PC-9 (cell line): ENCODE results near the gene PHYKPL. TPM values are rescaled to one million over a fixed set of nuclear protein-coding genes. Genes with fewer than 3 reads are reported as not detected.

Source experiments
- BruUV-seq: library from RNA; stranded (reverse); fragments of 400-500 nt; replicated peaks from 2 replicates; lab custom pipeline; 2021; lab: Mats Ljungman, UMichigan
- CTCF ChIA-PET: fragments of 300-600 bp; sonication (Branson Sonifier 250); formaldehyde crosslinking; loops from one replicate; lab custom pipeline; 2022; ENCODE audit warnings: antibody characterized with exemption; lab: Charles Lee
- POLR2A ChIA-PET: fragments of 300-600 bp; sonication (Branson Sonifier 250); formaldehyde crosslinking; loops from one replicate; lab custom pipeline; 2022; ENCODE audit warnings: antibody characterized with exemption; ENCODE audit not compliant: unreplicated experiment; lab: Charles Lee
- DNase-seq, 2 experiments: peaks; one replicate each; pipeline versions ENCODE4 v3.0.0 to v3.0.0-alpha.2; 2015 to 2022; ENCODE audit warnings: mixed read lengths in 1 of 2
- H2AFZ ChIP-seq: fragments of 200-600 bp; sonication (generic); 2 replicates; pipeline ENCODE4 v1.8.1; 2017; ENCODE audit warnings: antibody characterized with exemption
- H3F3A ChIP-seq: fragments of 200-600 bp; sonication (generic); 2 replicates; pipeline ENCODE4 v1.8.1; 2017; ENCODE audit warnings: antibody characterized with exemption, mild to moderate bottlenecking, low read depth; ENCODE audit not compliant: insufficient read depth
- H3K27ac ChIP-seq: fragments of 200-600 bp; sonication (generic); 2 replicates; pipeline ENCODE4 v1.6.1; 2016; ENCODE audit warnings: mixed run types
- H3K27me3 ChIP-seq: fragments of 200-600 bp; sonication (generic); 2 replicates; pipeline ENCODE4 v1.6.1; 2016; ENCODE audit warnings: low read depth, mixed run types; ENCODE audit not compliant: insufficient read depth
- H3K36me3 ChIP-seq: fragments of 200-600 bp; sonication (generic); 2 replicates; pipeline ENCODE4 v1.6.1; 2016; ENCODE audit warnings: low read depth, mixed run types
- H3K4me1 ChIP-seq: fragments of 200-600 bp; sonication (generic); replicated peaks from 2 replicates; pipeline ENCODE4 v1.6.1; 2016; ENCODE audit warnings: mixed run types; ENCODE audit not compliant: insufficient read depth
- H3K4me2 ChIP-seq: fragments of 200-600 bp; sonication (generic); 2 replicates; pipeline ENCODE4 v1.6.1; 2017; ENCODE audit warnings: mixed run types
- H3K4me3 ChIP-seq: fragments of 200-600 bp; sonication (generic); 2 replicates; pipeline ENCODE4 v1.6.1; 2016; ENCODE audit warnings: mixed run types
- H3K79me2 ChIP-seq: fragments of 200-600 bp; sonication (generic); 2 replicates; pipeline ENCODE4 v1.6.1; 2017; ENCODE audit warnings: low read depth, mixed run types
- H3K9me2 ChIP-seq: fragments of 200-600 bp; sonication (generic); 2 replicates; pipeline ENCODE4 v1.8.1; 2017; ENCODE audit warnings: mild to moderate bottlenecking; ENCODE audit not compliant: insufficient read depth
- H3K9me3 ChIP-seq: fragments of 200-600 bp; sonication (generic); 2 replicates; pipeline ENCODE4 v1.8.1; 2016; ENCODE audit warnings: low read depth; ENCODE audit not compliant: insufficient read depth
- H4K20me1 ChIP-seq: fragments of 200-600 bp; sonication (generic); 2 replicates; pipeline ENCODE4 v1.8.1; 2017; ENCODE audit not compliant: insufficient read depth
- EZH2 ChIP-seq: fragments of 200-600 bp; sonication (generic); IDR thresholded peaks from 2 replicates; pipeline ENCODE4 v1.8.0; 2017; ENCODE audit warnings: antibody characterized with exemption, low read depth
- intact Hi-C: fragments of 100-400 bp; cut with micrococcal nuclease; formaldehyde crosslinking; loops from one replicate; pipeline ENCODE4 v1.10.0; 2022; ENCODE audit not compliant: unreplicated experiment
- total RNA-seq: library from RNA; stranded (reverse); gene quantifications from 2 replicates; pipeline ENCODE4 v1.2.3, GENCODE V29; 2021
- TF ChIP-seq, protein P1 (sequence below): fragments of 200-600 bp; sonication (generic); conservative IDR thresholded peaks from 2 replicates; pipeline ENCODE4 v1.6.1; 2017; ENCODE audit warnings: mixed run types, antibody characterized with exemption, mild to moderate bottlenecking, moderate library complexity

PHYKPL gene
- total RNA-seq, 1 experiment from 2014 or later, result 73.7 TPM

GRCh38 chr5:178261666-178262600, 29.3 kb upstream of the PHYKPL start:
- Histone ChIP-seq H2AFZ (no peak overlapping the region), H3K4me3 (no peak overlapping the region), H3K9me2 (no peaks in the 10 kb centered on the region), H4K20me1 (no peaks in the 10 kb centered on the region), H3K4me2 (no peak overlapping the region), H3K9me3 (no peaks in the 10 kb centered on the region), H3K4me1 (no peaks in the 10 kb centered on the region), H3K27ac (no peak overlapping the region), H3K27me3 (peaks cover 88% of the 10 kb centered on the region), H3K36me3 (no peaks in the 10 kb centered on the region), H3K79me2 (no peaks in the 10 kb centered on the region), H3F3A (no peaks in the 10 kb centered on the region)
- BruUV-seq, result no TSS peak
- TF ChIP-seq, protein P1, sequence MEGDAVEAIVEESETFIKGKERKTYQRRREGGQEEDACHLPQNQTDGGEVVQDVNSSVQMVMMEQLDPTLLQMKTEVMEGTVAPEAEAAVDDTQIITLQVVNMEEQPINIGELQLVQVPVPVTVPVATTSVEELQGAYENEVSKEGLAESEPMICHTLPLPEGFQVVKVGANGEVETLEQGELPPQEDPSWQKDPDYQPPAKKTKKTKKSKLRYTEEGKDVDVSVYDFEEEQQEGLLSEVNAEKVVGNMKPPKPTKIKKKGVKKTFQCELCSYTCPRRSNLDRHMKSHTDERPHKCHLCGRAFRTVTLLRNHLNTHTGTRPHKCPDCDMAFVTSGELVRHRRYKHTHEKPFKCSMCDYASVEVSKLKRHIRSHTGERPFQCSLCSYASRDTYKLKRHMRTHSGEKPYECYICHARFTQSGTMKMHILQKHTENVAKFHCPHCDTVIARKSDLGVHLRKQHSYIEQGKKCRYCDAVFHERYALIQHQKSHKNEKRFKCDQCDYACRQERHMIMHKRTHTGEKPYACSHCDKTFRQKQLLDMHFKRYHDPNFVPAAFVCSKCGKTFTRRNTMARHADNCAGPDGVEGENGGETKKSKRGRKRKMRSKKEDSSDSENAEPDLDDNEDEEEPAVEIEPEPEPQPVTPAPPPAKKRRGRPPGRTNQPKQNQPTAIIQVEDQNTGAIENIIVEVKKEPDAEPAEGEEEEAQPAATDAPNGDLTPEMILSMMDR, result no peak
- no peak for TF ChIP-seq EZH2
- ChIA-PET POLR2A (no interaction called here), CTCF (no interaction called here)
- DNase-seq, result no peak
- intact Hi-C loops, result no loop called here

- peaks cover 88% of the 10 kb centered on the region for H3K27me3 ChIP-seq
- H3K4me1 ChIP-seq, result no peaks in the 10 kb centered on the region
- no peaks in the 10 kb centered on the region for H3K9me2 ChIP-seq
- ChIA-PET POLR2A (no interaction called here), CTCF (interaction anchor here (0.6 kb wide), 1 partner anchor 1187 kb away, joined by 3 read pairs; no protein-coding TSS in a partner anchor)
- no peak overlapping the region for H3K27ac ChIP-seq
- no peak overlapping the region for H2AFZ ChIP-seq
- H3K4me2 ChIP-seq, result no peak overlapping the region
- BruUV-seq, result no TSS peak
- no peak for TF ChIP-seq EZH2
- TF ChIP-seq, protein P1, result no peak
- H3K4me3 ChIP-seq, result no peak overlapping the region
- H3F3A ChIP-seq, result no peaks in the 10 kb centered on the region
- H3K79me2 ChIP-seq, result no peaks in the 10 kb centered on the region
- H4K20me1 ChIP-seq, result no peaks in the 10 kb centered on the region
- DNase-seq, result no peak
- H3K36me3 ChIP-seq, result no peaks in the 10 kb centered on the region
- H3K9me3 ChIP-seq, result no peaks in the 10 kb centered on the region
- intact Hi-C loops, result no loop called here
Observed at GRCh38 chr5:178259623-178260536, 27.3 kb upstream of the PHYKPL start.

GRCh38 chr5:178257650-178258049, 25.0 kb upstream of the PHYKPL start:
- no peak overlapping the region for H3K4me3 ChIP-seq
- no peak overlapping the region for H3K4me2 ChIP-seq
- H3K27ac ChIP-seq, result no peak overlapping the region
- no peaks in the 10 kb centered on the region for H3K79me2 ChIP-seq
- peaks cover 72% of the 10 kb centered on the region for H3K27me3 ChIP-seq
- H3K9me2 ChIP-seq, result no peaks in the 10 kb centered on the region
- no peaks in the 10 kb centered on the region for H3K4me1 ChIP-seq
- CTCF ChIA-PET, result no interaction called here
- H4K20me1 ChIP-seq, result no peaks in the 10 kb centered on the region
- H3F3A ChIP-seq, result no peaks in the 10 kb centered on the region
- H2AFZ ChIP-seq, result no peak overlapping the region
- TF ChIP-seq EZH2, result no peak
- TF ChIP-seq, protein P1, result no peak
- H3K36me3 ChIP-seq, result no peaks in the 10 kb centered on the region
- no peaks in the 10 kb centered on the region for H3K9me3 ChIP-seq
- intact Hi-C loops, result no loop called here
- POLR2A ChIA-PET, result no interaction called here
- DNase-seq, result no peak
- no TSS peak for BruUV-seq
